ENCODE data around the gene STARD7. TPM values are rescaled to one million over a fixed set of nuclear protein-coding genes. Genes with fewer than 3 reads are reported as not detected.

Gene STARD7
- total and polyA plus RNA-seq, 2 donors from 2014 or later = 96.6 to 112 TPM

DNA sequence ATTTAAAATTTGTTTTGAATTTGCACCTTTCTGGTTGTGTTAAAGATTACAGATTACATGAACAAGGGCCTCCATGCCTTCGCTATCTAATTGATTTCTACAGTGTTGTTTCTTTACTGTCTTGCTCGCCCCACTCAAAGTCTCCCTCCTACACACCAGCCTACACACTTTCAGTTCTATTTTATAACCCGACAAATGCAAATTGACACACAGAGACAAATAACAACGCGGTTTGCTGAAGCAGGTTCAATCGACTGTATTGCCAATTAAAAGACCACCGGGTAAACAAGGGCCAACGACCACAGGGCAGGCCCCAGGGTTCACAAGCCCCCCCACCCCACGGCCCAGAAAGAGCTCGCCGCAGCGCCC is 869 bp downstream of the STARD7 start:
- intact Hi-C loops (cut with DNase I) = no loop called here
- Histone ChIP-seq H3K36me3 (ENCODE audit: control insufficient read depth in 2 of 3, insufficient read depth in 3 of 3, low read length in 3 of 3) (no peaks in the 10 kb centered on the region), H3K9me3 (ENCODE audit: control insufficient read depth in 2 of 3, insufficient read depth in 1 of 3, low read length in 3 of 3) (no peaks in the 10 kb centered on the region), H3K27ac (ENCODE audit: low read depth in 2 of 2, low read length in 2 of 2) (peak overlapping the region; percentile 92 to 96), H3K9ac (ENCODE audit: low read length in 3 of 3) (peak overlapping the region; percentile 7 to 94 (median 86)), H3K4me3 (ENCODE audit: low read length in 3 of 3) (peak overlapping the region; percentile 84 to 95 (median 89)), H3K27me3 (ENCODE audit: control insufficient read depth, insufficient read depth, low read length) (no peaks in the 10 kb centered on the region), H3K4me1 (ENCODE audit: control insufficient read depth in 2 of 3, insufficient read depth in 2 of 3, low read depth in 1 of 3, low read length in 3 of 3) (peaks cover 0 to 29% (median 22%) of the 10 kb centered on the region in 3 donors)
- FAIRE-seq (no peak), DNase-seq (peak in 1 of 5 donors; percentile 52)
- TF ChIP-seq, protein P1, sequence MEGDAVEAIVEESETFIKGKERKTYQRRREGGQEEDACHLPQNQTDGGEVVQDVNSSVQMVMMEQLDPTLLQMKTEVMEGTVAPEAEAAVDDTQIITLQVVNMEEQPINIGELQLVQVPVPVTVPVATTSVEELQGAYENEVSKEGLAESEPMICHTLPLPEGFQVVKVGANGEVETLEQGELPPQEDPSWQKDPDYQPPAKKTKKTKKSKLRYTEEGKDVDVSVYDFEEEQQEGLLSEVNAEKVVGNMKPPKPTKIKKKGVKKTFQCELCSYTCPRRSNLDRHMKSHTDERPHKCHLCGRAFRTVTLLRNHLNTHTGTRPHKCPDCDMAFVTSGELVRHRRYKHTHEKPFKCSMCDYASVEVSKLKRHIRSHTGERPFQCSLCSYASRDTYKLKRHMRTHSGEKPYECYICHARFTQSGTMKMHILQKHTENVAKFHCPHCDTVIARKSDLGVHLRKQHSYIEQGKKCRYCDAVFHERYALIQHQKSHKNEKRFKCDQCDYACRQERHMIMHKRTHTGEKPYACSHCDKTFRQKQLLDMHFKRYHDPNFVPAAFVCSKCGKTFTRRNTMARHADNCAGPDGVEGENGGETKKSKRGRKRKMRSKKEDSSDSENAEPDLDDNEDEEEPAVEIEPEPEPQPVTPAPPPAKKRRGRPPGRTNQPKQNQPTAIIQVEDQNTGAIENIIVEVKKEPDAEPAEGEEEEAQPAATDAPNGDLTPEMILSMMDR (IDR thresholded peaks at IDR 0.05; ENCODE audit: borderline replicate concordance, extremely low read depth, insufficient read depth) = no peak

DNA sequence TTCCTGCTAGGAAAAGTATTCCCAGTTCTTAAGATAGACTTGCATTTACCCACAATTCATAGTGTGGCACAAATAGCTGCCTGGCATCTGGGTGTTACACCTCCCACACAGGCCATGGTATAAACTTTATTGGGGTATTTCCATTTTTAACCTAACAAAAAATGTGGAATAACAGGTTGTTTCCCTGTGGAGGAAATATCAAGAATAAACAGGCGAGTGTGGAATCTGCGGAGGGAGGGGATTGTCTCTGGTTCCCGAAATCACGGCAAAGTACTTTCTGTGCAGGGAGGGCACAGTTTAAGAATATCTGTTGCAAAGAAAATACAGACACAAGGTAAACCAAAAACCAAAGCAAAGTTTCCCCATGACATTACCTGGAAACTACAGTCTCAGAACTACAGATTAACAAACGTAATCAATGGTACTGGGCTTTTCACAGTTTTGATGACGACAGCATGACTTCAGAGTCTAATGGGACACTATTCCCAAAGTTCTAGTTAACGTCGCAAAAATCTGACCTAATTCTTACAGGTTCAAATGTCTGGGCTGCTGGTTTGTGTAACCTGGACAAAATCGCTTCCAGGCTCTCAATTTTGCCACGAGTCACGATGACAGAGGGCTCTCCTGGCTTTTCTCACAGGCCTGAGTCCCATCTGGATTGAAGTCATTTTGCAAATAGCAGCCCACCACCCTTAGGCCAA is 1.4 kb downstream of the STARD7 start:
- Histone ChIP-seq H3K4me1 (ENCODE audit: control insufficient read depth in 2 of 3, insufficient read depth in 2 of 3, low read depth in 1 of 3, low read length in 3 of 3) (peaks cover 0 to 32% (median 24%) of the 10 kb centered on the region in 3 donors), H3K36me3 (ENCODE audit: control insufficient read depth in 2 of 3, insufficient read depth in 3 of 3, low read length in 3 of 3) (no peaks in the 10 kb centered on the region), H3K27ac (ENCODE audit: low read depth in 2 of 2, low read length in 2 of 2) (peak overlapping the region; percentile 92 to 96), H3K27me3 (ENCODE audit: control insufficient read depth, insufficient read depth, low read length) (no peaks in the 10 kb centered on the region), H3K9ac (ENCODE audit: low read length in 3 of 3) (peak overlapping the region; percentile 7 to 94 (median 86)), H3K9me3 (ENCODE audit: control insufficient read depth in 2 of 3, insufficient read depth in 1 of 3, low read length in 3 of 3) (no peaks in the 10 kb centered on the region), H3K4me3 (ENCODE audit: low read length in 3 of 3) (peak overlapping the region; percentile 84 to 95 (median 89))
- TF ChIP-seq, protein P1 (IDR thresholded peaks at IDR 0.05; ENCODE audit: borderline replicate concordance, extremely low read depth, insufficient read depth) = no peak
- FAIRE-seq (no peak), DNase-seq (peak in 2 of 5 donors; percentile 9 to 22)
- intact Hi-C loops (cut with DNase I) = no loop called here

DNA sequence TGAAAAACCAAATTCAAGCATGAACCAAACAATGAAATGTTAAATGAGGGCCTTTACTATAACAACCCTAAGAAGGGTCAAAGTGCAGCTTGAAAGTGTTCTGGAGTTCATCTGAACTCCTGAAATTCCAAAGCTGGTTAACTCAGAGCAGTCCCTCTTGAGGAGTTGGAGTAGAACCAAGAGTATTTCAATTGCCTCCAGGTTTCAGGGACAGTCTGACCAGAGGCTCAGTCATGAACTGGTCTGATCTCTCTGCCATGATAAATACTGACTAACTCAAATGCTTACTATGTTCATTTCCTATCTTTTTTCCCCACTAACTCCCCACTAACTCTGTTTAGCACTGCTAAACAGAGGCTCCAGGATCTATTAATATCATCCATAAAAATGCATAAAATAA is 2.7 kb downstream of the STARD7 start:
- intact Hi-C loops (cut with DNase I) = no loop called here
- Histone ChIP-seq H3K27ac (ENCODE audit: low read depth in 2 of 2, low read length in 2 of 2) (peak overlapping the region; percentile 2 to 66), H3K4me3 (ENCODE audit: low read length in 3 of 3) (peak overlapping the region in 2 of 3 donors; percentile 26 to 30), H3K9me3 (ENCODE audit: control insufficient read depth in 2 of 3, insufficient read depth in 1 of 3, low read length in 3 of 3) (no peaks in the 10 kb centered on the region), H3K36me3 (ENCODE audit: control insufficient read depth in 2 of 3, insufficient read depth in 3 of 3, low read length in 3 of 3) (no peaks in the 10 kb centered on the region), H3K27me3 (ENCODE audit: control insufficient read depth, insufficient read depth, low read length) (no peaks in the 10 kb centered on the region), H3K9ac (ENCODE audit: low read length in 3 of 3) (peak overlapping the region in 2 of 3 donors; percentile 9 to 55), H3K4me1 (ENCODE audit: control insufficient read depth in 2 of 3, insufficient read depth in 2 of 3, low read depth in 1 of 3, low read length in 3 of 3) (peaks cover 0 to 32% (median 27%) of the 10 kb centered on the region in 3 donors)
- FAIRE-seq = no peak
- no peak for DNase-seq
- TF ChIP-seq, protein P1 (IDR thresholded peaks at IDR 0.05; ENCODE audit: borderline replicate concordance, extremely low read depth, insufficient read depth) = no peak

All from kidney (tissue), 14 donors.